Liver (tissue), 3 donors: Measurements from ENCODE around the gene PTPRD.

ENCODE experiments used
- JUND ChIP-seq, 2 donors: IDR thresholded peaks; 2 replicates each; pipeline ENCODE4 v1.6.1; 2016; ENCODE audit warnings: antibody characterized with exemption in 2 of 2
- REST ChIP-seq: IDR thresholded peaks from 2 replicates; pipeline ENCODE4 v1.6.1; 2016; ENCODE audit warnings: antibody characterized with exemption, mild to moderate bottlenecking
- SP1 ChIP-seq: IDR thresholded peaks from 2 replicates; pipeline ENCODE4 v1.6.1; 2018; ENCODE audit warnings: antibody characterized with exemption, mild to moderate bottlenecking
- TAF1 ChIP-seq: conservative IDR thresholded peaks from 2 replicates; pipeline ENCODE4 v1.6.1; 2016; ENCODE audit warnings: antibody characterized with exemption, mild to moderate bottlenecking
- YY1 ChIP-seq: IDR thresholded peaks from 2 replicates; pipeline ENCODE4 v1.6.1; 2016; ENCODE audit warnings: antibody characterized with exemption, mild to moderate bottlenecking
- TF ChIP-seq, protein P1 (sequence below): fragments of 150-350 bp; IDR thresholded peaks from 2 replicates; pipeline ENCODE4 v1.5.1; 2017; ENCODE audit warnings: improper control_type of control experiment, low read depth, low read length; ENCODE audit not compliant: missing input control
- TF ChIP-seq, protein P2 (sequence below): IDR thresholded peaks from 2 replicates; pipeline ENCODE4 v1.6.1; 2016; ENCODE audit warnings: antibody characterized with exemption
- TF ChIP-seq, protein P3 (sequence below): IDR thresholded peaks from 2 replicates; pipeline ENCODE4 v1.6.1; 2016; ENCODE audit warnings: antibody characterized with exemption
- donor health status: healthy.
- donor health status: healthy.

- TF ChIP-seq TAF1 (no peak), JUND (IDR thresholded peaks at IDR 0.05) (no peak), REST (no peak), YY1 (no peak), SP1 (no peak)
- TF ChIP-seq, protein P1, sequence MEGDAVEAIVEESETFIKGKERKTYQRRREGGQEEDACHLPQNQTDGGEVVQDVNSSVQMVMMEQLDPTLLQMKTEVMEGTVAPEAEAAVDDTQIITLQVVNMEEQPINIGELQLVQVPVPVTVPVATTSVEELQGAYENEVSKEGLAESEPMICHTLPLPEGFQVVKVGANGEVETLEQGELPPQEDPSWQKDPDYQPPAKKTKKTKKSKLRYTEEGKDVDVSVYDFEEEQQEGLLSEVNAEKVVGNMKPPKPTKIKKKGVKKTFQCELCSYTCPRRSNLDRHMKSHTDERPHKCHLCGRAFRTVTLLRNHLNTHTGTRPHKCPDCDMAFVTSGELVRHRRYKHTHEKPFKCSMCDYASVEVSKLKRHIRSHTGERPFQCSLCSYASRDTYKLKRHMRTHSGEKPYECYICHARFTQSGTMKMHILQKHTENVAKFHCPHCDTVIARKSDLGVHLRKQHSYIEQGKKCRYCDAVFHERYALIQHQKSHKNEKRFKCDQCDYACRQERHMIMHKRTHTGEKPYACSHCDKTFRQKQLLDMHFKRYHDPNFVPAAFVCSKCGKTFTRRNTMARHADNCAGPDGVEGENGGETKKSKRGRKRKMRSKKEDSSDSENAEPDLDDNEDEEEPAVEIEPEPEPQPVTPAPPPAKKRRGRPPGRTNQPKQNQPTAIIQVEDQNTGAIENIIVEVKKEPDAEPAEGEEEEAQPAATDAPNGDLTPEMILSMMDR = no peak
- TF ChIP-seq, protein P2, sequence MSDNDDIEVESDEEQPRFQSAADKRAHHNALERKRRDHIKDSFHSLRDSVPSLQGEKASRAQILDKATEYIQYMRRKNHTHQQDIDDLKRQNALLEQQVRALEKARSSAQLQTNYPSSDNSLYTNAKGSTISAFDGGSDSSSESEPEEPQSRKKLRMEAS = no peak
- TF ChIP-seq, protein P3, sequence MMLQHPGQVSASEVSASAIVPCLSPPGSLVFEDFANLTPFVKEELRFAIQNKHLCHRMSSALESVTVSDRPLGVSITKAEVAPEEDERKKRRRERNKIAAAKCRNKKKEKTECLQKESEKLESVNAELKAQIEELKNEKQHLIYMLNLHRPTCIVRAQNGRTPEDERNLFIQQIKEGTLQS = no peak
These were observed 338.6 kb downstream of the PTPRD start for GRCh38 chr9:10274175-10274574.
